Measurements from ENCODE around the gene IFNGR2.

DNA sequence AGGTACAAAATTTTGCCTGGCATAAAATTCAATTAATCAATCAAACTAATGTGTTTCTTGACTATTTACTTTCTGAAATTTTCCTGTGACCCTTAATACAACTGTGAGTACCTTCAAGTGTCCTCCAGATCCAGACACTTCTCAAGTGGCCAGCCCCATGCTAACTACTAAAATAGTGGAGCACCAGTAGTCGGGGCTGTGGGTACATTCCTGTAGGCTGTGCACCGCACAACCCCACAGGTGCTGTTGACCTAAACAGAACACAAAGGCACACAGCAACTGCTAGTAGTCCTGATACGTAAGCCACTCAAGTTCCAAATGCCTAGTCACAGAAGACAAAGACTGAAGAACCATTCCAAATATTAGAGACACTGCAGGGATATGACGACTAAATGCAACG, 40.0 kb downstream of the IFNGR2 start:
- TF ChIP-seq EZH2 (IDR thresholded peaks at IDR 0.05; ENCODE audit: insufficient read depth, poor library complexity, severe bottlenecking), result no peak
- no peak for TF ChIP-seq EZH2phosphoT487 (IDR thresholded peaks at IDR 0.05; ENCODE audit: insufficient read depth, low read depth)

Data from GM23248 (cell line).